Femur (tissue), 1 donor: ENCODE data around the gene VASN.

Experiments
- DNase-seq: peaks from one replicate; pipeline ENCODE4 v3.0.0-alpha.2; 2017

VASN gene

GRCh38 chr16:4373356-4373908 is 1.8 kb downstream of the VASN start:
- peak; percentile 49 for DNase-seq

GRCh38 chr16:4373909-4374742 is 2.5 kb downstream of the VASN start:
- DNase-seq, result peak; percentile 91

GRCh38 chr16:4375717-4376116 is 4.1 kb downstream of the VASN start:
- DNase-seq, result no peak

- peak; percentile 94 for DNase-seq
Measured at GRCh38 chr16:4376126-4376892, 4.7 kb downstream of the VASN start.

- no peak for DNase-seq
Measured at GRCh38 chr16:4376893-4377572, 5.4 kb downstream of the VASN start.

- DNase-seq, result peak; percentile 36
Measured at GRCh38 chr16:4377573-4378154, 6.0 kb downstream of the VASN start.

- peak; percentile 57 for DNase-seq
Measured at GRCh38 chr16:4378161-4378666, 6.6 kb downstream of the VASN start.

- peak; percentile 30 for DNase-seq
Measured at GRCh38 chr16:4378999-4379690, 7.5 kb downstream of the VASN start.

- peak; percentile 89 for DNase-seq
Measured at GRCh38 chr16:4380119-4381063, 8.7 kb downstream of the VASN start.

- DNase-seq, result peak; percentile 57
Measured at GRCh38 chr16:4381072-4381934, 9.7 kb downstream of the VASN start.

GRCh38 chr16:4381935-4382794 is 10.5 kb downstream of the VASN start:
- peak; percentile 19 for DNase-seq

- peak; percentile 29 for DNase-seq
Measured at GRCh38 chr16:4382795-4383357, 11.2 kb downstream of the VASN start.

- DNase-seq, result peak; percentile 23
Measured at GRCh38 chr16:4383591-4384444, 12.2 kb downstream of the VASN start.

GRCh38 chr16:4384509-4384942 is 12.9 kb downstream of the VASN start:
- peak; percentile 90 for DNase-seq

GRCh38 chr16:4385066-4385788 is 13.6 kb downstream of the VASN start:
- no peak for DNase-seq

- DNase-seq, result peak; percentile 78
Measured at GRCh38 chr16:4385789-4386450, 14.3 kb downstream of the VASN start.
